Esophagus squamous epithelium (tissue), 5 donors: ENCODE data around the gene CGB3. TPM values are rescaled to one million over a fixed set of nuclear protein-coding genes. Genes with fewer than 3 reads are reported as not detected.
A peak's percentile ranks its signal among the peaks of the same experiment; 100 is the strongest.
"Not testable (repeated sequence)": the region's sequence is repeated elsewhere in the genome, so short reads cannot be mapped to it uniquely, and the experiment has no call there.

Experiments used
- DNase-seq: peaks from one replicate; lab custom pipeline; 2025; lab: John Stamatoyannopoulos, UW
- H3K27ac ChIP-seq, 4 donors: fragments of 200-600 bp; sonication (generic); one replicate each; pipeline ENCODE4 v1.5.1; 2016 to 2019; ENCODE audit warnings: mild to moderate bottlenecking in 1 of 4
- H3K27me3 ChIP-seq, 4 donors: fragments of 200-600 bp; sonication (generic); 1 replicate in 3 of 4; 2 replicates in 1 of 4; pipeline versions ENCODE4 v1.5.1 to v1.6.0; 2017 to 2021; ENCODE audit warnings: antibody characterized with exemption in 1 of 4
- H3K36me3 ChIP-seq, 3 donors: fragments of 200-600 bp; sonication (generic); one replicate each; pipeline ENCODE4 v1.5.1; 2016 to 2019
- H3K4me1 ChIP-seq, 3 donors: fragments of 200-600 bp; sonication (generic); one replicate each; pipeline ENCODE4 v1.5.1; 2017 to 2019
- H3K4me3 ChIP-seq, 4 donors: fragments of 200-600 bp; sonication (generic); 1 replicate in 3 of 4; 2 replicates in 1 of 4; pipeline ENCODE4 v1.5.1; 2016 to 2019; ENCODE audit warnings: mild to moderate bottlenecking in 2 of 4, moderate library complexity in 1 of 4
- H3K9me3 ChIP-seq, 3 donors: fragments of 200-600 bp; sonication (generic); one replicate each; pipeline ENCODE4 v1.5.1; 2016 to 2019
- POLR2A ChIP-seq, 4 donors: fragments of 450-650 bp; IDR thresholded peaks; one replicate each; pipeline ENCODE4 v1.6.1; 2017; ENCODE audit warnings: antibody characterized with exemption in 4 of 4, mild to moderate bottlenecking in 4 of 4, moderate library complexity in 3 of 4
- WGBS, 2 donors: methylation state at CpG; one replicate each; pipeline ENCODE4 v1.1.5; 2018; 5-methylcytosine and 5-hydroxymethylcytosine counted together
- intact Hi-C: fragments of 100-400 bp; cut with DNase I; formaldehyde crosslinking; loops from one replicate; pipeline ENCODE4 v1.15.0; 2022
- total RNA-seq, 4 donors: library from RNA; depleted of rRNA; stranded (reverse); fragments of >200 nt; gene quantifications; one replicate each; pipeline ENCODE4 v1.1.0, GENCODE V29; 2016
- TF ChIP-seq, protein P1 (sequence below), 6 experiments: fragments of 450-650 bp in 4 of 6; fragments of 200-600 bp in 2 of 6; sonication (generic) in 2 of 6; IDR thresholded peaks; one replicate each; pipeline ENCODE4 v1.5.1; 2016 to 2019; ENCODE audit warnings: antibody characterized with exemption in 6 of 6, mild to moderate bottlenecking in 4 of 6, moderate library complexity in 4 of 6
- donor health status: DM: yes; HTN: yes; CAD: no.

CGB3 gene
- total RNA-seq, 4 donors from 2014 or later = not detected

DNA sequence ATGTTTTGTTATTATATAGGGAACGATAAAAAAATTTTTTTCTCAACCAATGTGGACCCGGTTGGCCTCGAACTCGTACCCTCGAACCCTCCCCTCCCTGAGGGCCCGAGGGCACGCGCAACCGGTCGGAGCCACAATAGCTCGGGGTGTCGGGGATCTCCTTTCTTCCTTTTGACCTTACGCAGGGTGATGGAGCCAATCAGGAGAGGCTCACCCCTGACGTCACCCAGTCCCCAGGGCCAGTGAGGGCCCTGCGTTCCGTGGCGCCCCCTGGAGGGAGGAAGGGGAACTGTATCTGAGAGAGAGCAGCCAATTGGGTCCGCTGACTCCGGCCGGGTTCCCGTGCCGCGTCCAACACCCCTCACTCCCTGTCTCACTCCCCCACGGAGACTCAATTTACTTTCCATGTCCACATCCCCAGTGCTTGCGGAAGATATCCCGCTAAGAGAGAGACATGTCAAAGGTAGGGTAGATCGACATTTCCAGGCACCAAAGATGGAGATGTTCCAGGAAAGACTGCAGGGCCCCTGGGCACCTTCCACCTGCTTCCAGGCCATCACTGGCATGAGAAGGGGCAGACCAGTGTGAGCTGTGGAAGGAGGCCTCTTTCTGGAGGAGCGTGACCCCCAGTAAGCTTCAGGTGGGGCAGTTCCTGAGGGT lies 7.6 kb upstream of the CGB3 start, which contains the start of gene CGB2:
CGB2 (plus strand) TSS at position 249 of the 660 bp plus-strand sequence; CDS start at position 455, 206 bp downstream.
- H3K4me1 ChIP-seq, intact Hi-C loops, DNase-seq, H3K27ac ChIP-seq, H3K36me3 ChIP-seq, H3K4me3 ChIP-seq, H3K27me3 ChIP-seq, H3K9me3 ChIP-seq: not testable (repeated sequence)
- TF ChIP-seq, protein P1, sequence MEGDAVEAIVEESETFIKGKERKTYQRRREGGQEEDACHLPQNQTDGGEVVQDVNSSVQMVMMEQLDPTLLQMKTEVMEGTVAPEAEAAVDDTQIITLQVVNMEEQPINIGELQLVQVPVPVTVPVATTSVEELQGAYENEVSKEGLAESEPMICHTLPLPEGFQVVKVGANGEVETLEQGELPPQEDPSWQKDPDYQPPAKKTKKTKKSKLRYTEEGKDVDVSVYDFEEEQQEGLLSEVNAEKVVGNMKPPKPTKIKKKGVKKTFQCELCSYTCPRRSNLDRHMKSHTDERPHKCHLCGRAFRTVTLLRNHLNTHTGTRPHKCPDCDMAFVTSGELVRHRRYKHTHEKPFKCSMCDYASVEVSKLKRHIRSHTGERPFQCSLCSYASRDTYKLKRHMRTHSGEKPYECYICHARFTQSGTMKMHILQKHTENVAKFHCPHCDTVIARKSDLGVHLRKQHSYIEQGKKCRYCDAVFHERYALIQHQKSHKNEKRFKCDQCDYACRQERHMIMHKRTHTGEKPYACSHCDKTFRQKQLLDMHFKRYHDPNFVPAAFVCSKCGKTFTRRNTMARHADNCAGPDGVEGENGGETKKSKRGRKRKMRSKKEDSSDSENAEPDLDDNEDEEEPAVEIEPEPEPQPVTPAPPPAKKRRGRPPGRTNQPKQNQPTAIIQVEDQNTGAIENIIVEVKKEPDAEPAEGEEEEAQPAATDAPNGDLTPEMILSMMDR (IDR thresholded peaks at IDR 0.05) = peak in 4 of 6 experiments; percentile 10 to 56 (median 25)
- whole genome bisulfite sequencing, 2 donors = 24 to 39% methylated on average over 15 to 21 of the region's 28 CpGs

DNA sequence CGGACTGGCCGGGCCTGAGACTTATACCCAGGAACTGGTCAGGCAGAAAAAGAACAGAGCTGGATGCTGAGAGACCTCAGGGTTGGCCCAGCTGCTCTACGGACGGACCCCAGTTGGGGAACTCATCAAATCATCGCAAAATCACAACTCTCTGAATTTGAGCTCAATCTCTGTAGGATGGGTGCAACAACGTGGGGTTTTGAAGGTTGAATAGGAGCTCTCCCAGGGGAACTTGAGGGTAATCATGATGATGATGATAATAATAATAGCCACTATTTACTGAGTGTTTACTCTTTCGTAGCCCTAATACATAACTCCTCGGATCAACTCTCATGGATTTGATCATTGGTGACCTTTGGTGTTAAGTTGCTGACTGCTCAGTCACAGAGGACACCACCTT lies 6.2 kb upstream of the CGB3 start:
- H3K27ac ChIP-seq, H3K4me3 ChIP-seq, H3K36me3 ChIP-seq, intact Hi-C loops, H3K4me1 ChIP-seq, DNase-seq, H3K9me3 ChIP-seq: not testable (repeated sequence)
- 94 to 97% methylated on average over 3 of the region's 8 CpGs for WGBS, 2 donors
- H3K27me3 ChIP-seq = peaks cover 0 to 12% (median 0%) of the 10 kb centered on the region in 4 donors

DNA sequence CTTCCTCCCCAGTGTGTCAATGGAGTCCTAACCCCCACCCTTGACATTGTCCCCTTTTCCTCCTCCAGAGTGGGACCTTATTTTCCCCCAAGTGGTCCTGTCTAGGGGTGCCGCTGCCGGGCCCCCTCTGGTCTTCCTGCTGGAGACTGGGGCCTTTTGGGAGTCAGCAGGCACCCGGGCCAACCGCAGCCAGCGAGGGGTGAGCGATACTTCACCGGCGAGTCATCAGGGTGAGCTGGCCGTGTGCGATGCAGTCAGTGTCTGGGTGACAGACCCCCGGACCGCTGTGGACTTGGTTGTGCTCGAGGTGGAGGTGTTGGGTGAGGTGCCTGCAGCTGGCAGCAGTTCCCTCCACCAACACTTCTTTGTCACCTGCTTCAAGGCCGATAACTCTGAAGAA lies 5.6 kb upstream of the CGB3 start:
- intact Hi-C loops, H3K4me3 ChIP-seq, H3K36me3 ChIP-seq, DNase-seq, H3K27ac ChIP-seq, H3K4me1 ChIP-seq, H3K9me3 ChIP-seq: not testable (repeated sequence)
- H3K27me3 ChIP-seq = peaks cover 0 to 12% (median 0%) of the 10 kb centered on the region in 4 donors
- WGBS, 2 donors = 75 to 76% methylated on average over 4 of the region's 14 CpGs

DNA sequence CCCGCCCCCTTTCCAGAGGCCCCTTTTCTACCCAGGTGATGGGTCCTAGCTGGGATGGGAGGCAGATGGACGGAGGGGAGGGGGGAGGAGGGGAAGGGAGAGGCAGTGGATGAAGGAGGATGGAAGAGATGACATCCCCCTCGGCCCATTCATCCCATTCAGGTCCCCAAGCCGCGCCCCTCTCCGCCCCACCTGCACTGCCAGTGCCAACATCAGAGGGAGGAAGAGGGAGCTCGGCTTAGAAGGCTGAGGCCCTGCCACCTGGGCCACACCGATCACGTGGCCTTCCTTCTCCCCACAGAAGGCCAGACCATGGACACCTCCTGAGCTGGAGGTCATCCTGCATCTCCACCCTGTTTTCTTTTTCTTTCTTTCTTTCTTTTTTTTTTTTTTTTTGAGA lies 4.6 kb upstream of the CGB3 start:
- intact Hi-C loops, DNase-seq, H3K4me1 ChIP-seq, H3K36me3 ChIP-seq, H3K9me3 ChIP-seq, H3K4me3 ChIP-seq, H3K27ac ChIP-seq: not testable (repeated sequence)
- 80 to 84% methylated on average over 5 to 7 of the region's 9 CpGs for WGBS, 2 donors
- peaks cover 0 to 12% (median 0%) of the 10 kb centered on the region in 4 donors for H3K27me3 ChIP-seq

DNA sequence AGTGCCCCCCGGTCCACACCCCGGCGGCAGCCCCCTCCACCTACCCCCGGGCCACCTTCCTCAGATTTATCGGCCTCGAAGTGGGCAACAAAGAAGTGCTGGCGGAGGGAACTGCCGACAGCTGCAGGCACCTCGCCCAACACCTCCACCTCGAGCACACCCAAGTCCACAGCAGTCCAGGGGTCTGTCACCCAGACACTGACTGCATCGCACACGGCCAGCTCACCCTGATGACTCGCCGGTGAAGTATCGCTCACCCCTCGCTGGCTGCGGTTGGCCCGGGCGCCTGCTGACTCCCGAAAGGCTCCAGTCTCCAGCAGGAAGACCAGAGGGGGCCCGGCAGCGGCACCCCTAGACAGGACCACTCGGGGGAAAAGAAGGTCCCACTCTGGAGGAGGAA lies 1.5 kb upstream of the CGB3 start:
- H3K36me3 ChIP-seq, H3K27me3 ChIP-seq, intact Hi-C loops, H3K27ac ChIP-seq, H3K4me3 ChIP-seq, H3K9me3 ChIP-seq, DNase-seq, H3K4me1 ChIP-seq: not testable (repeated sequence)
- 47% methylated on average over 3 of the region's 23 CpGs; no CpG with 5 or more reads in 1 of the 2 donors for WGBS, 2 donors

DNA sequence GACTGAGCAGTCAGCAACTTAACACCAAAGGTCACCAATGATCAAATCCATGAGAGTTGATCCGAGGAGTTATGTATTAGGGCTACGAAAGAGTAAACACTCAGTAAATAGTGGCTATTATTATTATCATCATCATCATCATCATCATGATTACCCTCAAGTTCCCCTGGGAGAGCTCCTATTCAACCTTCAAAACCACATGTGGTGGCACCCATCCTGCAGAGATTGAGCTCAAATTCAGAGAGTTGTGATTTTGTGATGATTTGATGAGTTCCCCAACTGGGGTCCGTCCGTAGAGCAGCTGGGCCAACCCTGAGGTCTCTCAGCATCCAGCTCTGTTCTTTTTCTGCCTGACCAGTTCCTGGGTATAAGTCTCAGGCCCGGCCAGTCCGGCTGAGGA lies 955 bp upstream of the CGB3 start:
- H3K27ac ChIP-seq, H3K4me3 ChIP-seq, intact Hi-C loops, H3K9me3 ChIP-seq, H3K4me1 ChIP-seq, H3K36me3 ChIP-seq, DNase-seq: not testable (repeated sequence)
- WGBS, 2 donors = 65 to 72% methylated on average over 2 to 4 of the region's 6 CpGs
- H3K27me3 ChIP-seq = peaks cover 0 to 11% (median 0%) of the 10 kb centered on the region in 4 donors

DNA sequence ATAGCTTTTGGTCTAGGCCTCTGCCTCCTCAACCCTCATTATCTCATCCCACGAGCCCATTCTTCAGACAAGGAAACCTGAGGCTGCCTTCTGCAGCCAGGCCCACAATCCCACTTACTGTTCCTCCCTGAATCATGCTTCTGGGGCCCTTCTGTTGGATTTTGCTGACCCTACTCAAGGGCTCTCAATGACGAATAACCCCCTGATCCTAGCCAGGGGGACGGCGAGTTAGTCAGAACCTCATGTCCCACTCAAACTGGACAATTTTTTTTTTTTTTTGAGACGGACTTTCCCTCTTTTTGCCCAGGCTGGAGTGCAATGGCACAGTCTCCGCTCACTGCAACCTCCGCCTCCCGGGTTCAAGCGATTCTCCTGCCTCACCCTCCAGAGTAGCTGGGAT lies 2.0 kb downstream of the CGB3 start:
- intact Hi-C loops = no loop called here
- no peaks in the 10 kb centered on the region for H3K36me3 ChIP-seq
- peaks cover 0 to 34% (median 20%) of the 10 kb centered on the region in 3 donors for H3K4me1 ChIP-seq
- TF ChIP-seq, protein P1 (IDR thresholded peaks at IDR 0.05) = no peak
- no peak for TF ChIP-seq POLR2A (IDR thresholded peaks at IDR 0.05)
- no peak for DNase-seq
- no peak overlapping the region for H3K27ac ChIP-seq
- 88 to 89% methylated on average over 9 of the region's 9 CpGs for WGBS, 2 donors
- no peaks in the 10 kb centered on the region for H3K9me3 ChIP-seq
- peaks cover 0 to 40% (median 0%) of the 10 kb centered on the region in 4 donors for H3K27me3 ChIP-seq
- H3K4me3 ChIP-seq = no peak overlapping the region
